ENCODE measurements around the gene DBI.

DBI gene

GRCh38 chr2:119360423-119360966 is 6.3 kb upstream of the DBI start:
- Histone ChIP-seq H3K36me3 (replicated peaks; ENCODE audit: insufficient read depth, low read length) (no peaks in the 10 kb centered on the region), H2AFZ (ENCODE audit: low read length) (no peak overlapping the region), H3K4me3 (ENCODE audit: low read length) (no peak overlapping the region), H3K27me3 (replicated peaks; ENCODE audit: insufficient read depth, low read length) (no peaks in the 10 kb centered on the region), H3K9me3 (replicated peaks; ENCODE audit: insufficient read depth, low read length) (no peaks in the 10 kb centered on the region), H3K4me1 (ENCODE audit: low read length) (peaks cover 18% of the 10 kb centered on the region), H3K27ac (ENCODE audit: low read length) (no peak overlapping the region), H3F3A (ENCODE audit: insufficient read depth, low read length) (no peaks in the 10 kb centered on the region), H3K9me2 (replicated peaks; ENCODE audit: insufficient read depth, low read length) (no peaks in the 10 kb centered on the region), H3K4me2 (ENCODE audit: low read depth, low read length) (no peak overlapping the region), H3K9ac (ENCODE audit: low read length) (no peak overlapping the region), H4K20me1 (ENCODE audit: insufficient read depth, low read length) (no peaks in the 10 kb centered on the region), H3K79me2 (ENCODE audit: low read length) (peaks cover 11% of the 10 kb centered on the region)
- TF ChIP-seq EZH2 (optimal IDR thresholded peaks at IDR 0.05; ENCODE audit: low read depth, low read length), result no peak
- TF ChIP-seq, protein P1, sequence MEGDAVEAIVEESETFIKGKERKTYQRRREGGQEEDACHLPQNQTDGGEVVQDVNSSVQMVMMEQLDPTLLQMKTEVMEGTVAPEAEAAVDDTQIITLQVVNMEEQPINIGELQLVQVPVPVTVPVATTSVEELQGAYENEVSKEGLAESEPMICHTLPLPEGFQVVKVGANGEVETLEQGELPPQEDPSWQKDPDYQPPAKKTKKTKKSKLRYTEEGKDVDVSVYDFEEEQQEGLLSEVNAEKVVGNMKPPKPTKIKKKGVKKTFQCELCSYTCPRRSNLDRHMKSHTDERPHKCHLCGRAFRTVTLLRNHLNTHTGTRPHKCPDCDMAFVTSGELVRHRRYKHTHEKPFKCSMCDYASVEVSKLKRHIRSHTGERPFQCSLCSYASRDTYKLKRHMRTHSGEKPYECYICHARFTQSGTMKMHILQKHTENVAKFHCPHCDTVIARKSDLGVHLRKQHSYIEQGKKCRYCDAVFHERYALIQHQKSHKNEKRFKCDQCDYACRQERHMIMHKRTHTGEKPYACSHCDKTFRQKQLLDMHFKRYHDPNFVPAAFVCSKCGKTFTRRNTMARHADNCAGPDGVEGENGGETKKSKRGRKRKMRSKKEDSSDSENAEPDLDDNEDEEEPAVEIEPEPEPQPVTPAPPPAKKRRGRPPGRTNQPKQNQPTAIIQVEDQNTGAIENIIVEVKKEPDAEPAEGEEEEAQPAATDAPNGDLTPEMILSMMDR (IDR thresholded peaks at IDR 0.05; ENCODE audit: low read length), result no peak
- TF ChIP-seq EZH2phosphoT487 (IDR thresholded peaks at IDR 0.05; ENCODE audit: low read length), result no peak
- DNase-seq, result no peak

- peaks cover 20% of the 10 kb centered on the region for H3K4me1 ChIP-seq (ENCODE audit: low read length)
- no peak overlapping the region for H3K4me3 ChIP-seq (ENCODE audit: low read length)
- H4K20me1 ChIP-seq (ENCODE audit: insufficient read depth, low read length), result peaks cover 9% of the 10 kb centered on the region; the same call in 1 of the 2 replicates
- no peaks in the 10 kb centered on the region for H3F3A ChIP-seq (ENCODE audit: insufficient read depth, low read length)
- H3K9me3 ChIP-seq (replicated peaks; ENCODE audit: insufficient read depth, low read length), result no peaks in the 10 kb centered on the region
- DNase-seq, result no peak
- H3K79me2 ChIP-seq (ENCODE audit: low read length), result peaks cover 54% of the 10 kb centered on the region
- peaks cover 2% of the 10 kb centered on the region; the same call in 1 of the 2 replicates for H3K36me3 ChIP-seq (replicated peaks; ENCODE audit: insufficient read depth, low read length)
- H3K27me3 ChIP-seq (replicated peaks; ENCODE audit: insufficient read depth, low read length), result no peaks in the 10 kb centered on the region
- H3K4me2 ChIP-seq (ENCODE audit: low read depth, low read length), result peak overlapping the region; percentile 69; the same call in 1 of the 2 replicates
- TF ChIP-seq EZH2 (optimal IDR thresholded peaks at IDR 0.05; ENCODE audit: low read depth, low read length) (no peak), EZH2phosphoT487 (IDR thresholded peaks at IDR 0.05; ENCODE audit: low read length) (no peak)
- TF ChIP-seq, protein P1 (IDR thresholded peaks at IDR 0.05; ENCODE audit: low read length), result no peak
- no peaks in the 10 kb centered on the region for H3K9me2 ChIP-seq (replicated peaks; ENCODE audit: insufficient read depth, low read length)
- no peak overlapping the region for H3K27ac ChIP-seq (ENCODE audit: low read length)
- no peak overlapping the region for H3K9ac ChIP-seq (ENCODE audit: low read length)
- H2AFZ ChIP-seq (ENCODE audit: low read length), result no peak overlapping the region
Measured at GRCh38 chr2:119364798-119365197, 2.0 kb upstream of the DBI start.

DNA sequence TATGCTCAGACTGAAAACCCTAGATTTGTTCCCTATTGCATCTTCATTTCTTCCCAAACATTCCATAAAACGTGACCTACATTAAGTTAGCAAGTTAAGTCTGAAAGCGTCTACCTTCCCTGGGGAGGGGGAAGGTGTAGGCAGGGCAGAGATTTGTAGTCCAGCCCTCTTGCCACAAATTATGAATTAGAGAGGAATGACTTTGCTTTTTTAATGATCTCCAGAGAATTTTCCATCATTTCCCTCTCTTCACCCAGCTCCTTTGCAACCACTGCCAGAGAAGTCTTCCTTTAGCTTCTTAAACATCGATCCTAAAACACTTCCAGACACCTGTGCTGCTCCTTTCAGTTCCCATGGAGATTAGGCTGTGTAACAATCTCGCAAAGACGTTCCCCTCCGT is 1.3 kb upstream of the DBI start:
- Histone ChIP-seq H3K4me2 (ENCODE audit: low read depth, low read length) (peak overlapping the region; percentile 69), H3K27ac (ENCODE audit: low read length) (no peak overlapping the region), H4K20me1 (ENCODE audit: insufficient read depth, low read length) (peaks cover 9% of the 10 kb centered on the region; the same call in 1 of the 2 replicates), H3K27me3 (replicated peaks; ENCODE audit: insufficient read depth, low read length) (no peaks in the 10 kb centered on the region), H3K36me3 (replicated peaks; ENCODE audit: insufficient read depth, low read length) (peaks cover 7% of the 10 kb centered on the region), H3K79me2 (ENCODE audit: low read length) (peaks cover 59% of the 10 kb centered on the region), H3K9me3 (replicated peaks; ENCODE audit: insufficient read depth, low read length) (no peaks in the 10 kb centered on the region), H3K4me3 (ENCODE audit: low read length) (peak overlapping the region; percentile 96), H3F3A (ENCODE audit: insufficient read depth, low read length) (no peaks in the 10 kb centered on the region), H3K4me1 (ENCODE audit: low read length) (peaks cover 20% of the 10 kb centered on the region), H3K9me2 (replicated peaks; ENCODE audit: insufficient read depth, low read length) (no peaks in the 10 kb centered on the region), H3K9ac (ENCODE audit: low read length) (peak overlapping the region; percentile 91; the same call in 1 of the 2 replicates), H2AFZ (ENCODE audit: low read length) (no peak overlapping the region)
- no peak for DNase-seq
- TF ChIP-seq EZH2 (optimal IDR thresholded peaks at IDR 0.05; ENCODE audit: low read depth, low read length) (no peak), EZH2phosphoT487 (IDR thresholded peaks at IDR 0.05; ENCODE audit: low read length) (no peak)
- TF ChIP-seq, protein P1 (IDR thresholded peaks at IDR 0.05; ENCODE audit: low read length), result no peak
